GM19351 (cell line): ENCODE measurements around the gene PLA2G15.
A peak's percentile ranks its signal among the peaks of the same experiment; 100 is the strongest.
"Not testable (repeated sequence)": the region's sequence is repeated elsewhere in the genome, so short reads cannot be mapped to it uniquely, and the experiment has no call there.

ENCODE experiments used
- ATAC-seq: cut with Tn5 transposase; IDR thresholded peaks from one replicate; pipeline ENCODE4 v1.9.1; 2021; ENCODE audit warnings: mild to moderate bottlenecking, moderate library complexity; ENCODE audit not compliant: unreplicated experiment

Gene PLA2G15

GRCh38 chr16:68275611-68276191 lies 30.5 kb downstream of the PLA2G15 start:
- peak; percentile 66 for ATAC-seq

GRCh38 chr16:68276223-68276622 lies 31.1 kb downstream of the PLA2G15 start:
- no peak for ATAC-seq

- ATAC-seq, result no peak
Observed at GRCh38 chr16:68279726-68280558, 34.8 kb downstream of the PLA2G15 start.

- ATAC-seq, result no peak
Observed at GRCh38 chr16:68281368-68282063, 36.3 kb downstream of the PLA2G15 start.

- no peak for ATAC-seq
Observed at GRCh38 chr16:68282064-68282452, 36.9 kb downstream of the PLA2G15 start.

- no peak for ATAC-seq
Observed at GRCh38 chr16:68283346-68283745, 38.2 kb downstream of the PLA2G15 start.

GRCh38 chr16:68283801-68284598 lies 38.8 kb downstream of the PLA2G15 start:
- ATAC-seq, result peak; percentile 41

GRCh38 chr16:68284847-68285246 lies 39.7 kb downstream of the PLA2G15 start:
- peak; percentile 59 for ATAC-seq

GRCh38 chr16:68285683-68286082 lies 40.5 kb downstream of the PLA2G15 start:
- no peak for ATAC-seq

GRCh38 chr16:68286153-68287074 lies 41.2 kb downstream of the PLA2G15 start:
- ATAC-seq, result no peak

- no peak for ATAC-seq
Observed at GRCh38 chr16:68287276-68288251, 42.4 kb downstream of the PLA2G15 start.

- ATAC-seq, result no peak
Observed at GRCh38 chr16:68288252-68288650, 43.1 kb downstream of the PLA2G15 start.

GRCh38 chr16:68288796-68289195 lies 43.6 kb downstream of the PLA2G15 start:
- ATAC-seq, result not testable (repeated sequence)

GRCh38 chr16:68289202-68289601 lies 44.0 kb downstream of the PLA2G15 start:
- ATAC-seq, result no peak

GRCh38 chr16:68289621-68290329 lies 44.6 kb downstream of the PLA2G15 start:
- ATAC-seq, result peak; percentile 89

- no peak for ATAC-seq
Observed at GRCh38 chr16:68290450-68290849, 45.3 kb downstream of the PLA2G15 start.

GRCh38 chr16:68291227-68291626 lies 46.1 kb downstream of the PLA2G15 start:
- ATAC-seq, result no peak

- ATAC-seq, result no peak
Observed at GRCh38 chr16:68292425-68292824, 47.3 kb downstream of the PLA2G15 start.
